Duodenal mucosa (tissue), 2 donors: ENCODE results near the gene USP7.

ENCODE experiments used
- H3K27ac ChIP-seq: one replicate; pipeline ENCODE4 v1.7.0; 2013; ENCODE audit warnings: low read depth, low read length
- H3K27me3 ChIP-seq, 2 donors: one replicate each; pipeline ENCODE4 v1.7.0; 2013; ENCODE audit warnings: low read length in 2 of 2, control low read depth in 1 of 2; ENCODE audit not compliant: insufficient read depth in 2 of 2, control insufficient read depth in 1 of 2
- H3K36me3 ChIP-seq, 2 donors: one replicate each; pipeline ENCODE4 v1.7.0; 2013; ENCODE audit warnings: low read length in 2 of 2, control low read depth in 1 of 2; ENCODE audit not compliant: insufficient read depth in 2 of 2, control insufficient read depth in 1 of 2
- H3K4me1 ChIP-seq, 2 donors: one replicate each; pipeline ENCODE4 v1.7.0; 2013; ENCODE audit warnings: low read length in 2 of 2, control low read depth in 1 of 2; ENCODE audit not compliant: insufficient read depth in 2 of 2, control insufficient read depth in 1 of 2
- H3K4me3 ChIP-seq, 2 donors: one replicate each; pipeline ENCODE4 v1.7.0; 2013; ENCODE audit warnings: low read length in 2 of 2, low read depth in 1 of 2
- H3K9ac ChIP-seq, 2 donors: one replicate each; pipeline ENCODE4 v1.7.0; 2013; ENCODE audit warnings: low read length in 2 of 2, low read depth in 1 of 2
- H3K9me3 ChIP-seq, 2 donors: one replicate each; pipeline ENCODE4 v1.7.0; 2013; ENCODE audit warnings: low read length in 2 of 2, control low read depth in 1 of 2; ENCODE audit not compliant: control insufficient read depth in 1 of 2

USP7 gene

GRCh38 chr16:8953064-8953463 is 10.6 kb downstream of the USP7 start:
- H3K27ac ChIP-seq: no peak overlapping the region
- no peak overlapping the region for H3K4me3 ChIP-seq
- H3K4me1 ChIP-seq: peaks cover 67 to 75% of the 10 kb centered on the region in 2 donors
- H3K9me3 ChIP-seq: no peaks in the 10 kb centered on the region
- H3K36me3 ChIP-seq: no peaks in the 10 kb centered on the region
- H3K27me3 ChIP-seq: no peaks in the 10 kb centered on the region
- H3K9ac ChIP-seq: no peak overlapping the region

- Histone ChIP-seq H3K9me3 (no peaks in the 10 kb centered on the region), H3K36me3 (no peaks in the 10 kb centered on the region), H3K4me3 (no peak overlapping the region), H3K9ac (no peak overlapping the region), H3K27me3 (no peaks in the 10 kb centered on the region), H3K4me1 (peaks cover 69 to 75% of the 10 kb centered on the region in 2 donors), H3K27ac (no peak overlapping the region)
Observed at GRCh38 chr16:8952281-8952751, 11.4 kb downstream of the USP7 start.

- Histone ChIP-seq H3K27me3 (no peaks in the 10 kb centered on the region), H3K9me3 (no peaks in the 10 kb centered on the region), H3K27ac (no peak overlapping the region), H3K36me3 (no peaks in the 10 kb centered on the region), H3K9ac (no peak overlapping the region), H3K4me3 (no peak overlapping the region), H3K4me1 (peaks cover 65 to 73% of the 10 kb centered on the region in 2 donors)
Observed at GRCh38 chr16:8951447-8952280, 12.0 kb downstream of the USP7 start.

GRCh38 chr16:8950580-8951077 is 13.1 kb downstream of the USP7 start:
- Histone ChIP-seq H3K9ac (no peak overlapping the region), H3K27ac (no peak overlapping the region)

GRCh38 chr16:8949536-8950418 is 13.9 kb downstream of the USP7 start:
- no peaks in the 10 kb centered on the region for H3K9me3 ChIP-seq
- H3K36me3 ChIP-seq: no peaks in the 10 kb centered on the region
- H3K4me1 ChIP-seq: peaks cover 62 to 72% of the 10 kb centered on the region in 2 donors
- no peak overlapping the region for H3K27ac ChIP-seq
- H3K9ac ChIP-seq: no peak overlapping the region
- H3K27me3 ChIP-seq: no peaks in the 10 kb centered on the region
- no peak overlapping the region for H3K4me3 ChIP-seq

More at GRCh38 chr16:8950580-8951077, 13.1 kb downstream of the USP7 start:
- Histone ChIP-seq H3K4me3 (no peak overlapping the region), H3K27me3 (no peaks in the 10 kb centered on the region), H3K4me1 (peaks cover 62 to 72% of the 10 kb centered on the region in 2 donors), H3K9me3 (no peaks in the 10 kb centered on the region), H3K36me3 (no peaks in the 10 kb centered on the region)

- Histone ChIP-seq H3K36me3 (no peaks in the 10 kb centered on the region), H3K4me1 (peaks cover 71 to 82% of the 10 kb centered on the region in 2 donors), H3K9me3 (no peaks in the 10 kb centered on the region), H3K27me3 (no peaks in the 10 kb centered on the region), H3K9ac (no peak overlapping the region), H3K27ac (no peak overlapping the region), H3K4me3 (no peak overlapping the region)
Observed at GRCh38 chr16:8948831-8949230, 14.9 kb downstream of the USP7 start.

- Histone ChIP-seq H3K4me3 (no peak overlapping the region), H3K27me3 (no peaks in the 10 kb centered on the region), H3K9ac (no peak overlapping the region), H3K9me3 (no peaks in the 10 kb centered on the region), H3K36me3 (no peaks in the 10 kb centered on the region), H3K27ac (no peak overlapping the region), H3K4me1 (peaks cover 77 to 84% of the 10 kb centered on the region in 2 donors)
Observed at GRCh38 chr16:8948069-8948593, 15.6 kb downstream of the USP7 start.

- Histone ChIP-seq H3K36me3 (no peaks in the 10 kb centered on the region), H3K4me1 (peaks cover 76 to 85% of the 10 kb centered on the region in 2 donors), H3K9ac (no peak overlapping the region), H3K27ac (no peak overlapping the region), H3K9me3 (no peaks in the 10 kb centered on the region), H3K27me3 (no peaks in the 10 kb centered on the region), H3K4me3 (no peak overlapping the region)
Observed at GRCh38 chr16:8946544-8946943, 17.2 kb downstream of the USP7 start.

- no peak overlapping the region for H3K27ac ChIP-seq
- no peaks in the 10 kb centered on the region for H3K9me3 ChIP-seq
- no peaks in the 10 kb centered on the region for H3K27me3 ChIP-seq
- no peak overlapping the region for H3K4me3 ChIP-seq
- peaks cover 73 to 77% of the 10 kb centered on the region in 2 donors for H3K4me1 ChIP-seq
- H3K9ac ChIP-seq: no peak overlapping the region
- no peaks in the 10 kb centered on the region for H3K36me3 ChIP-seq
Observed at GRCh38 chr16:8945626-8946296, 17.9 kb downstream of the USP7 start.
